ENCODE measurements around the gene MIOX.

MIOX gene

GRCh38 chr22:50455201-50455600, 31.5 kb upstream of the MIOX start:
- DNase-seq (ENCODE audit: low spot score): no peak

- DNase-seq (ENCODE audit: low spot score): no peak
Measured at GRCh38 chr22:50456026-50456425, 30.6 kb upstream of the MIOX start.

GRCh38 chr22:50456466-50457234, 30.0 kb upstream of the MIOX start:
- no peak for DNase-seq (ENCODE audit: low spot score)

- no peak for DNase-seq (ENCODE audit: low spot score)
Measured at GRCh38 chr22:50459016-50459415, 27.6 kb upstream of the MIOX start.

DNA sequence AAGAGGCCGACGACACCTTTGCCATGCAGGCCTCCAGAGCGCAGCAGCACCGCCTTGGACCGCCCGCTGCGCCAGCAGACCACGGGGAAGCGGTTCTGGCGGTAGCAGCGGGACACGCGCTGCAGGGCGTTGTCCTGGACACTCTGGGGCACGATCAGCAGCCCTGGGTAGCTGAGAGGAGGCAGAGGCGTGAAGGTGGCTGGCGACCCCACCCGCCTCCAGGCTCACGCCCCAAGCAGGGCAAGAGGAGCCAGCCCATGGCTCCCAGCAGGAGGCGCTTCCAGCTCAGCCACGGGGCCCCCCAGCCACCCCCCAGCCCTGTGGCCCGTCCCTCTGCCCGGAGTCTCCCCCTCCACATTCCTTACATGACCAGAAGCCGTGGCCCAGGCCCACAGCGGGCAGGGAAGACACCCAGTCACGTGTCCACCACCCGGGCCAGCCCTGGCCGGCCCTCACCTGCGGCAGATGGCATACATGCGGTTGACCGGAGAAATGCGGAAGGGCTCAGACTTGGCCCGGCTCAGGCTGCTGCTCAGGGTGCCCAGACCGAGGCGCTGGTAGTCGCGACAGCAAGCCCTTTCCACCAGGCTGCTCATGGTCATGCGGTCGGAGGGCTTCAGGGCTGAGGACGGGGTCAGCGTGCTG, 27.0 kb upstream of the MIOX start:
- no peak for DNase-seq (ENCODE audit: low spot score)

DNA sequence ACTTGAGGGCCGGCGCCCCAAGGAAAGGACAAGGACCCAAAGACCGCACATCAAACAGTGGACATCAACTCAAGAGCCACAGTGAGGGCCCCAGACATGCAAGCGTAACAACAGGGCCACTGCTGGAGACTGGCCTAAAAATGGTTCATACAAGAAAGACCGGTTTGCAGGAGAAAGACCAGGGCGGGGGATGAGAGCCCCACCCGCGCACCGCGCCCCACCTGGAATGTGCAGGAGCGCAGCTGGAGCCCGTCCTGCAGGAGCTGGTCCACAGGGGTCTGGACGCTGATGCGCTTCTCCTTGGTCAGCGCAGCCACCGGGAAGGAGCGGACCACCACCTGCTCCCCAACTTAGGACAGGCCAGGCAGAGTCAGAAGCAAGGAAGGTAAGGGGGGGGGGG, 25.7 kb upstream of the MIOX start:
- DNase-seq (ENCODE audit: low spot score): no peak

DNA sequence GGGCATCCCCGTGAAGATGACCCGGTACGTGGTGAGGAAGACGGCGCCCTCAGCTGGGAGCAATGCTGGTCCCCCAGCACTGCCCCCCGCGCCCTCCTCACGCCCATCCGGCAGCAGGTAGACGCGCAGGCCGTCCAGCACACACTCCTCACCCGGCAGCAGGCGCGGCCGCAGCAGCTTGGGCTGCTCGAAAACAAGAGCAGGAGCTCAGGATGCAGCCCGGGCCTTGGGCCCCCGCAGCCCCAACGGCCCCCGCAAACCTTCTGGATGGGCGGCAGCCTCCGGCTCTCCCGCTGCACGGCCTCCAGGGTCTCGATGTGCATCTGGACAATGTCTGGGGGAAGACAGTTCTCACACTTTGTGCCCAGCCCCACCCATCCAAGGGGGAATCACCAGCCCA, 25.1 kb upstream of the MIOX start:
- no peak for DNase-seq (ENCODE audit: low spot score)

DNA sequence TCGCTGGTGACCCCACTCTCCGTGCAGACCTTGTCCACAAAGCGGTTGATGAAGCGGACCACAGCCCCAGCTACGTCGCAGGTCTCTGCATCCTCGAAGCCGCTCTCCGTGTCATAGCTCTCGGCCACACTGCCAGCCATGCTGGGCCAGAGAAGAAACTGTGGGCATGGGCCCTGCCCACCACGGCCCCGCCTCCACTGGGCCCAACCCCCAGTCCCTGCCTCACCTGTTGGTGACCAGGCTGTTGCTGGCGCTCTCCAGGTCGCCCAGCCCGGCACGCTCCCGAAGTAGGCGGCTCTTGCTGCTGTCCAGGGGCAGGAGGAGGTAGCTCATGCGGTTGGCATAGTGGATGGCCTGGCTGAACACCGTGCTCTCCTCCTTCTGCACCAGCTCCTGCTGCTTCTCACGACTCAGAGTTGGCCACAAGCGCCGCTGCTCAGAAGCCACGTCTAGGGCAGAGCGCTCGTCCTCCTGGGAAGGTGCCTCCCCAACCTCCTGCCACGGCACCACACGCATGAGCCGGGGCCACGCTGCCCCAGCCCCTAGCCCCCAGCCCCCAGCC, 24.6 kb upstream of the MIOX start:
- no peak for DNase-seq (ENCODE audit: low spot score)

GRCh38 chr22:50463188-50463900, 23.3 kb upstream of the MIOX start:
- no peak for DNase-seq (ENCODE audit: low spot score)

DNA sequence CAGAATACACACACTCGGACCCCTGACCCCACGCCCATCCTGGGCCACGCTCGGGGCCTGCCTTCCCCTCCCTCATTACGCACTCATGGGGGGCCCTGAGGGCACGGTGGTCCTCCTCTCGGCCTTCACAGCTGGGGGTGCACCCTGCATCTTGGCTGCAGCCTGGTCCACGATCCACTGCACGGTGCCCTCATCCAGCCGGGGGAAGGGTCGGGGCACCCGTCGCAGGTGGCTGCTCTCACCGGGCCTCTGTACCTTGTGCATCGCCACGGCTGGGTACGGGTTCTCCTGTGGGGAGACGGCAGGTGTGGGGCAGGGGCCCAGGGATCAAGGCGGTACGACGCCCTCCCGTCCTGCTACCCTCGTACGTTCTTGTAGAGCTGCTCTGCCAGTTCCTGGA, 22.2 kb upstream of the MIOX start:
- no peak for DNase-seq (ENCODE audit: low spot score)

DNA sequence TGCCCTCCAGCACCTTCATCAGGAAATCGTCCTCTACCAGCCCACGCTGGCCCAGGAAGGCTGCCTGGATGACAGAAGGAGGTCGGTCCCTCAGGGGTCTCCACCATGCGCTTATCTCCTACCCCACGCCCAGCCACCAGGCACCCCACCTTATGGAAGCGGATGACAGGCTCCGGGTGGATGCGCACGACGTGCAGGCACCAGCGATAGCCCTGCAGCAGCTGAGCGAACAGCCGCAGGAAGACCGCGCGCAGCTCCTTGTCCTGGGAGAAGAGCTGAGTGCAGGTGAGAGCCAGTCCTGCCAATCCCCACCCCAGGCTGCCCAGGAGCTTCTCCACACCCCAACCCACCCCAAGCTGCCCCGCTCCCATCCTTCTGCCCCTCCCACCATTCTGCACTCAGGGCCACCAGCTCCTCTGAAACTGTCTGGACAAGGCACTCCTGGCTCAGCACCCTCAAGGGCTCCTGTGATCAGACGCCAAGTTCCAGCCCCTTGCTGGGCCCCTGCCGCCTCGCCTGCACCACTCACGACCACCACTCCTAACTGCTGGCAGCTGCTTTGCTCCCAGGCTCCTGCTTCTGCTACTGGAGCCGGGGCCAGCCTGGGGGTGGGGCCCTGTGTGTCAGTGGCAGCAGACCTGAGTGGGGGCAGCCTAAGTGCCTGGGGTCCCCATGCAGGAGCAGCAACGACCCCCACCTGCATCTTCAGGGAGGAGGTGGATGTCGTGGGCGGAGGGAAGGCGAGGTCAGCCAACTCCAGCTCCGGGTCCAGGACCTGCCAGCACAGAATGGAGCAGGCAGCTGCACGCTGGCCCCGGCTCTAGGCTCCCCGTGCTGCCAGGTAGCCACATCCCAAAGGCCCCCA, 21.4 kb upstream of the MIOX start:
- no peak for DNase-seq (ENCODE audit: low spot score)

DNA sequence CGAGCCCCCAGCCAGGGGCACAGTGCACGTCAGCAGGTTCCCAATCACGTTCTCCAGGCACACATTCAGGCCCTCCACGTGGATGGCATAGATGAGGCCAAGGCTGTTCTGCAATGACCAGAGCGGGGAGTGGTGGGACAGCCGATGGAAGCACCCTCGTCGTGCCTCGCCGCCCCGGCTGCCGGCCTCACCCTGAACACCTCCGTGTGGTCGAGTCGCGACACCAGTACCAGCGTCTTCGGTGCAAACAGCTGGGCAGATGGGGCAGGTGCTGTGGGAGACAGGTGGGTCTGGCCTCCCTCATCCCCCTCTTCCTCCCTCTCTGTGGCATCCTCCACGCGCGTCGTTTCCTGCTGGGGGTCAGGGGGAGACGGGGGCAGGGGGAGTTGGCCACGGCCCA, 19.3 kb upstream of the MIOX start:
- DNase-seq (ENCODE audit: low spot score): no peak

DNA sequence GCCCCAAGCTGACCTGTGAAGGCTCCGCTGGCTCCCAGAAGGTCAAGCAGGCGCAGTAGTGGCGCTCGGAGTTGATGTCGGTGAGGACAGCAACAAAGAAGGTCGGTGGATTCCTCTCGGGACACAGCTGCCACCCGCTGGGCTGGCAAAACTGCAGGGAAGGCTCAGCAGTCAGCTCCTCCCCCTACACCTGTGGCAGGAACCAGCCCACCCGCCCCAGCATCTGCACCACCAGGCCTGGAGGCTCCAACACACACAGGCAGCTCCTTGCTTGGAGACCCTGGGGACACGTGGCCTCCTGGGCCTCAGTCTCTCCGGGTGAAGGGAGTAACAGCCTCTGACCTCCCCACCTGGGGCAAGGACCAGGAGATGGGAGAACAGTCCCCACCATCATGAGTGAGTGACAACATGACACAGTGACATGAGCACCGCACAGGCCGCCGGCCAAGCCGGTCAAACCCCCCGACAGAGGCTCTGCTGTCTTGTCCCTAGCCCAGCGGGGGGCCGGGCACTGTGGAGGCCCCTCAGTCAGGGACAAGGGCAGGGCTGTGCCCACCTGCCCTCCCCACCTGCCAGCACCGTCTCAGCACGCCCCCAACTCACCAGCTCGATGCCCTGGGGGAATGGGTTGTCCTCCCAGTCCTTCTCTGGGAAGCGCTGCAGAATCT, 18.8 kb upstream of the MIOX start:
- no peak for DNase-seq (ENCODE audit: low spot score)

DNA sequence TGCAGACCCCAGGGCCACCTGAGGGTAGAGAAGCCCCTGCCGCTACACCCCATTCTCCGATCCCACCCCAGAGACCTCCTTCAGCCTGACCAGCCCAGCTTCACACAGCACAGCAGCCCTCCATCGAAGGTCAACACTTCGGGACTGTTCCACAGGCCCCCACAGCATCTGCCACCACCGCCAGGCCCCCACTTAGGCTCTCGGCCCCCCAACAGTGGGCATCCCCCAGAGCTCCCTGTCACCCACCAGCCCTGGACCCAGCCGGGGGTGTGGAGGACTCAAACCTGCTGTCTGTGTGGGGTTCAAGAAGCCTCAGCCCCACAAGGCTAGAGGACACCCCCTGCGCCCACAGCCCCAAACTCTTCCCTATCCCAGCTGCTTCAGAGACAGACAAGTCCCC, 18.0 kb upstream of the MIOX start:
- no peak for DNase-seq (ENCODE audit: low spot score)

DNA sequence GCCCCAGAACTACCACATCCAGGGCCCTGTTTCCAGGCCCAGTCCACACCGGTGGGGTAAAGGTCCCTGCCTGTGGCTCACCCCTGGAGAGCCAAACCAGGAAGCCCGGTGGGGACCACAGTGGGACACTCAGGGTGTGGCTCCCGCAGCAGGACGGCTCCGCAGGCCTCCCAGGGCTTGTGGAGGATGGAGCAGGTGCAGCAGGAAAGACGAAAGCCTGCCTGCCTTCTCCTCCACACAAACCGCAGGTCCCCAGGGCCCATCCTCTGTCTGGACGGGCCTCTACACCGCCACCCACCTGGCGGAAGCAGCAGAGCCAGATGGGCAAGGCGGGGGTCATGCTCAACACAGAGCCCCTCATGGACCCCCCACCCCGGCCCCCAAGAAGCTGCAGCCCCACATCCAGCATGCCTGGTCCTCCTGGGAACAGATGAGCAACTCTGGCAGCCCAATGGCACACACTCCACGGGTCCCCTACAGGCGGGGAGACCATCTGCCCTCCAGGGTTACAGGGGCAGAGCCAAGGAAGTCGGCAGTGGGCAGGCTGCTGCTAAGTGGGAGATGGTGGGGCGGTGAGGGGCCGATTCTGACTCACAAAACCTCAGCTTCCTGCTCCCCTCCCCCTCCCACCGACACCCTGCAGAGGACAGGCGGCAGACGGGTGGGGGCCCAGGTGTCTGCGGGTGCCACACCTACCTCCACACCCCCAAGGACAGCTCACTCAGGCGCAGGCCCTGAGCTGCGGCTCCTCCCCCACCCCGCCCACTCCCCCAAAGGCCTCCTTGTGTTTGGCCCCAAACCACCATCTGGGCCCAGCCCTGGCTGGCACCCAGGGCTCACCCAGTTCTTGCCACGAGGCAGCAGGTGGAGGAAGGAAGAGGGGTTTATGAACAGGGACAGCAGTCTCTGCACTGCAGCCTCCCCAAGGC, 17.0 kb upstream of the MIOX start:
- DNase-seq (ENCODE audit: low spot score): no peak

- no peak for DNase-seq (ENCODE audit: low spot score)
Measured at GRCh38 chr22:50470491-50470890, 16.2 kb upstream of the MIOX start.

DNA sequence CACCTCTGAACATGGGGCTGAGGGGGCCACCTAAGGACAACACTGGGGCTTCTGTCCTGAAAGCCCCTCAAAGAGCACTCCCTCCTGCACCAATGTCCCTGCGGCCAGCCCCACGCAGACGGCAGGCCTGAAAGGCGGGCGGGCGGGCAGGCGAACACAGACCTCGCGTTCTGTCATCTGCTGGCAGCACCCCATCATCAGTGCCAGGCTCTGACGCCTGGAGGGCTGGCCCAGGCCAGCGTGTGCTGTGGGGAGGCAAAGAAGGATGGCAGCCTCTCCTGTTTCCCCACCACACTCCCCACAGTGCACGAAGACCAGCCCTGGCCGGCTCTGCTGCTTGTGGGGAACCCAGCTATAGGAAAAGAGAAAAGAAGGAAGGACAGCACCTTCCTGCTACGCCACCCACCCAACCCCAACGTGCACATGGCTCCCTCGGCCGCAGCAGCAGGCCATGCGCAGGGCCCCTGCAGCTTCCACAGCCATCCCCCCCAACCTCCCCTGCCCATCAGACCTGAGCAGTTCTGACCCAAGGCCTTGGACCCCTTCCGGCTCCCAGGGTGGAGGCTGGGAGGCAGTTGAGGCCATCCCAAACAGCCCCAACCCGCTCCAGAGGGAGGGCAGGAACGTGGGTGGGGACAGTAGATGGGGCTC, 15.3 kb upstream of the MIOX start:
- DNase-seq (ENCODE audit: low spot score): no peak

- DNase-seq (ENCODE audit: low spot score): no peak
Measured at GRCh38 chr22:50471962-50472361, 14.7 kb upstream of the MIOX start.

- DNase-seq (ENCODE audit: low spot score): no peak
Measured at GRCh38 chr22:50473088-50473487, 13.6 kb upstream of the MIOX start.

All from ecto neural progenitor cell (in vitro differentiated cells).